ENCODE data around the gene KIFBP.
"Not testable (repeated sequence)": the region's sequence is repeated elsewhere in the genome, so short reads cannot be mapped to it uniquely, and the experiment has no call there.

KIFBP gene

DNA sequence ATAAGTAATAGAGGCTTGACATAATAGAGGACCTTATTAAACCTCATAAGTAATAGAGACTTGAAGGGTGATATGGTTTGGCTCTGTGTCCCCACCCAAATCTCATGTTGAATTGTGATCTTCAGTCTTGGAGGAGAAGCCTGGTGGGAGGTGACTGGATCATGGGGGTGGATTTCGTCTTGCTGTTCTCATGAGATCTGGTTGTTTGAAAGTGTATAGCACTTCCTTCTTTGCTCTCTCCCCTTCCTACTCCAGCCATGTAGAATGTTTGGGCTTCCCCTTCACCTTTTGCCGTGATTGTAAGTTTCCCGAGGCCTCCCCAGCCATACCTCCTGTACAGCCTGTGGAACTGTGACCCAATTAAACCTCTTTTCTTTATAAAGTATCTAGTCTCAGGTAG, 8.6 kb downstream of the KIFBP start:
- no peak for DNase-seq (ENCODE audit: low spot score)

DNA sequence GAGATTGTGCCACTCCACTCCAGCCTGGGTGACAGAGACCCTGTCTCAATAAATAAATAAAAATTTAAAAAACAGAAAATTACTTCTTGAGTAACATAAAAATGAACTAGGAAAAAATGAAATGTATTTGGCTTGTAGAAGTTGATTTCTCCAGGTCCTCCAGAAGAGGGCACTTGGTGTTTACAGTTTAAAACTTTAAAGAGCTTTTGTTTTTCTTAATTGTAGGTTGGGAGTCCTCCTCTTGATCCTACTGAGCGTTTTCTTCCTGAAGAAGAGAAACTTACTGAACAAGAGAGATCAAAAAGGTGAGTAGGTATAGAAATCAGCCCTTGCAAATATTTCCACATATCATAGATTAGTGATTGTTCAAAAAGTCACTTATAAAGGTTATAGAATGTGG, 16.2 kb downstream of the KIFBP start:
- no peak for DNase-seq (ENCODE audit: low spot score)

DNA sequence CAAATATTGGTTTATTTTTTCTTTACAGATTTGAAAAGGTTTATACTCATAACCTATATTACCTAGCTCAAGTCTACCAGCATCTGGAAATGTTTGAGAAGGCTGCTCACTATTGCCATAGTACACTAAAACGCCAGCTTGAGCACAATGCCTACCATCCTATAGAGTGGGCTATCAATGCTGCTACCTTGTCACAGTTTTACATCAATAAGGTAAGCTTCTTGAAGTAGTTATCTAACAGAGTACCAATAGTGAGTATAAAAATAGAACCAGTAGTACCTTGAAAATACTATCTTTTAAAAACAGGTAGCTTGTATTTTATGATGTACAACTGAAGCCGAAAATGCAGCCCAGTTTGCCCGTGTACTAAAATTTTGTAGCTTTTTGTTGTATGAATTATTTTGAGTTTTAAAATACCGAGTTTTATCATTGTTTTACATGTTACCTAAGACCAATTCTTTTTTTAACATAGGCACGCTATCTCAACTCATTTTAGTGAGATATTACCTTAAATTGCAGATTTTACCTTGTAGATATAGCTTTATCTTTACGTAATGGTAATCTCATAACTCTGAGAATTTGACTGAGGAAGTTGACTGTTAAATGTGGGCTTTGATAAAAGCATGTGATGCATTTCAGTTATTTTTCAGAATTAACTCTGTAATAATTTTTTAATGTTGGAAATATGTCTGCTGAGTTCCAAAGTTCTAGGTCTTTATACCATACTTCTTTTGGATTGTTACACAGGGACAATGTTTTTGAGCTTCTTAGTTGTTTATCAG, 17.3 kb downstream of the KIFBP start:
- no peak for DNase-seq (ENCODE audit: low spot score)

DNA sequence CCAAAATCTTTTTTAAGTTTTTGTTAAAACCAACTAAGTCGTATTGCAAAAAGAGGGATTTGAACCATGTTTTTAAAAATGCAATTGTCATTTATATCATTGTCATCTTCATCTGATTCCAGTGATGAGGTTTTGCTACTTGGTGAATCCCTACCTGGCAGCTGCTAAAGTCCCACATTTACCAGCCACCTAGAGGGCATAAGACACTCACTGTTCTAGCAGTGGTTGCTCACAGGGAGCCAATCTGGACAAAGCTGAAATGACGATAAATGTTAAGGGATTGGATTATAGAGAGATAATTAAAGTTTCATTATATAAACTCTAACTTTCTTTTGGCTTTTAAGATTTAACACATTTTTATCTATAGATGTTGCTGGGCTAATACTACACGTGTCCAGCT, 18.7 kb downstream of the KIFBP start:
- DNase-seq (ENCODE audit: low spot score): no peak

DNA sequence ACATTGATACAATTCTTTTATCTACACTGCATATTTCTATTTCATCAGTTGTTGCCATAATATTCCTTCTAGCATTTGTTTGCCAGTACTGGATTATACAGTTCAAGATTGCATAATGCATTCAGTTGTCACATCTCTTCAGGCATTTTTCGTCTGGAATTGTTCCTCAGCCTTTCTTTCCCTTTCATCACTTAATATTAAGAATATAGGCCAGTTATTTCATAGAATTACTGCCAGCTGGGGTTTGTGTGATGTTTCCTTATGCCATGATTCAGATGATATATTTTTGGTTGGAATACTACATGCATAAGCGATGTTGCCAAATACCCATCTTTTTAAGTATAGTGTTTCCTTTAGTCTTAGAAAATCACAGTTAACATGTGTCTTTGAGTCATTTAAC, 20.8 kb downstream of the KIFBP start:
- DNase-seq (ENCODE audit: low spot score): no peak

DNA sequence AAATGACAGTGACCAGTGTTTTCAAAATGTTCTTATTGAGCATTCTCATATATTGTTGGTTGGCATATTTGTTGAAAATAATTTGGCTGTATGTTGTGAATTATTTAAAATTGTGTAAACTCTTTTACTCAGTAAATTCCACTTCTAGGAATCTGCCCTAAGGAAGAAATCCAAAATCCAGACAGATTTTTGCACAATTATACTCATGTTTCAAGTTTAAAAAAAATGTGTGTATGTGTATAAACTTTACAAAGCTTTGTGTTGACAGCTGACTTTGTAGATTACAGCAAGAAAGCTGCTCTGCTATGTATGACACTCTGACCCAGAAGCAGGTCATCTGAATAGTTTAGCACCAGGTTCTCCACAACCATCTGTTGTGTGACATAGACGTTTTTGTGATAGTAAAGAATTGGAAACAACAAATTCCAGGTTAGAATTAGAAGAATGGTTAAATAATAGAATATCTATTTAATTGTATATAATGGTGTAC, 21.6 kb downstream of the KIFBP start:
- DNase-seq (ENCODE audit: low spot score): no peak

DNA sequence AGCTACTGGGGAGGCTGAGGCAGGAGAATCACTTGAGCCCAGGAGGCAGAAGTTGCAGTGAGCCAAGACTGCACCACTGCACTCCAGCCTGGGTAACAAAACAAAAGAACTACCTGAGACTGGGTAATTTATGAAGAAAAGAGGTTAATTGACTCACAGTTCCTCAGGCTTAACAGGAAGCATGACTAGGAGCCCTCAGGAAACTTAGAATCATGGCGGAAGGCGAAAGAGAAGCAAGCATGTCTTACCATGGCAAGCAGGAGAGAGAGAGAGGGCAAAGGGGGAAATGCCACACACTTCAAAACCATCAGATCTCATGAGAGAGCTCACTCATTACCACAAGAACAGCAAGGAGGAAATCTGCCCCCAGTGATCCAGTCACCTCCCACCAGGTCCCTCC, 24.2 kb downstream of the KIFBP start:
- DNase-seq (ENCODE audit: low spot score): not testable (repeated sequence)

DNA sequence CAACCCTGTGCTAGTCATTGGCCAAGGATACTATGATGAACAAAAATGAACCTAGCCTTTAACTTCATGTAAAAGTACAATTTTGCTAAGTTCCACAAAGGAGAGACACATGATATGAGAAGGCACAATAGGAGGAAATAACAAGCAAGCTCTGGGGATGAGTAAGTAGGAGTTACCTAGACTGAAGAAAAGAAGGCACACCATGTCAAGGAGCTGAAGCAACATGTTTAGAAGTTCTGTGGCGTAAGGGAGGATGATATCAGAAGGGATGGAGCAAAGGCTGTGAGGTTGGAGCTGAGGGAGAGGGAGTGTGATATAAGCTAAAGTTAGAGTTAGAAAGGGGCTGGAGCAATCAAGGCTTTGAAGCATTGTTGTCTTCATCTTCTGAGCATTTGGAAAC, 25.6 kb downstream of the KIFBP start:
- no peak for DNase-seq (ENCODE audit: low spot score)

DNA sequence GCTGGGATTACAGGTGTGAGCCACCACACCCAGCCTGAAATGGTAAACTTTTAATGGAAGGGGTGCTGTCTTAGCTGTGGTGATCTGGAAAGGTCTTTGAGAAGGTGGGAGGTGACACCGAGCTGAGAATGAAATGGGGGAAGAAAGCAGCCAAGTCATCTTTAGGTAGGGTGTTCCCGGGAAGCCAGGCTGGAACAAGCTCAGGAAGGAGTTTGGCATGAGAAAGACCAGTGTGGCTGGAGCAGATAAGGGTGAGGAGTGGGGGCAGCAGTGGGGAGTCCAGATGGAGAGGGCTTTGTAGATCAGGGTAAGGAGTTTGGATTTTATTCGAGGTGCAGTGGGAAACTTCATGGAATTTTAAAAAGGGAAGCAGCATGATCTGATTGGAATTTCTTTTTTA, 30.0 kb downstream of the KIFBP start:
- DNase-seq (ENCODE audit: low spot score): no peak

DNA sequence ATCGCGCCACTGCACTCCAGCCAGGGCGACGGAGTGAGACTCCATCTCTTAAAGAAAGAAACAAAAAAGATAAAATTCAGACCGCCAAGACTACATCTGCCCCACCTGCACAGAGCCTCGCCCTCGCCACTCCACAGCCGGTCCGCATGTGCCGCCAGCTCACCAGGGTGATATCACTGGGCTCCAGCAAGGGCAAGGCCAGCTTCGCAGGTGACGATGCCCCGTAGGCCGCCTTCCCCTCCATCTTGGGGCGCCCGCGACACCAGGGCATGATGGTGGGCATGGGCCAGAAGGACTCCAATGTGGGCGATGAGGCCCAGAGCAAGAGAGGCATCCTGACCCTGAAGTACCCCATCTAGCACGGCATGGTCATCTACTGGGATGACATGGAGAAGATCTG, 34.0 kb downstream of the KIFBP start:
- DNase-seq (ENCODE audit: low spot score): no peak

DNA sequence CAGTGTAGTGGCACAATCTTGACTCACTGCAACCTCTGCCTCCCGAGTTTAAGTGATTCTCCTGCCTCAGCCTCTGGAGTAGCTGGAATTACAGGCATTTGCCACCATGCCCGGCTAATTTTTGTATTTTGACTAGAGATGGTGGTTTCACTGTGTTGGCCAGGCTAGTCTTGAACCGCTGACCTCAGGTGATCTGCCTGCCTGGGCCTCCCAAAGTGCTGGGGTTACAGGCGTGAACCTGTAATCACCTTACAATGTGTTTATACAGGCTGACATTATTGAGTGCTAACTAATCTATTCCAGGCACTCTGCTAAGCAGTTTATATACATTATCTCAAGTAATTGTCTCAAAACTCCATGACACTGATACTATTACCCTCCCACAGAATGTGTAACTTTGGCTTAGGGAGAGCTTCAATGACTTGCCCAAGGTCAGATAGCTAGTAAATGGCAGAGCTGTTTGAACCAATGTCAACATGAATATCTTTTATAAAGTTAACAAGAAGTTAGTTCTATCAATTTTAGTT, 36.8 kb downstream of the KIFBP start:
- DNase-seq (ENCODE audit: low spot score): no peak

DNA sequence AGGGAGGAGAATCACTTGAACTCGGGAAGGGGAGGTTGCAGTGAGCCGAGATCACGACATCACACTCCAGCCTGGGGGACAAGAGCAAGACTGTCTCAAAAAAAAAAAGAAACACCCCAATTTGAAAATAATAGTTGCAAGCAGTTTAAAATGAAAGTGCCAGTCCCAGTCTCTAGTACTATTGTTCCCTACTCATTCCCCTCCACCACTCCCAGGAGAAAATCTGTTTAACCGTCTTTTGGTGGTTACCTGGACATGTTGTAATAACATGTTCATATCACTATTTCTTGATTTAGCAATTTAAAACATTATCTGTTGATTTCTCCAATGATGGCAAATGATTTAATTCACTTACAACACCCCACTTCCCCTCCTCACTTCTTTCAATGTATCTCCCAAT, 44.7 kb downstream of the KIFBP start:
- DNase-seq (ENCODE audit: low spot score): no peak

DNA sequence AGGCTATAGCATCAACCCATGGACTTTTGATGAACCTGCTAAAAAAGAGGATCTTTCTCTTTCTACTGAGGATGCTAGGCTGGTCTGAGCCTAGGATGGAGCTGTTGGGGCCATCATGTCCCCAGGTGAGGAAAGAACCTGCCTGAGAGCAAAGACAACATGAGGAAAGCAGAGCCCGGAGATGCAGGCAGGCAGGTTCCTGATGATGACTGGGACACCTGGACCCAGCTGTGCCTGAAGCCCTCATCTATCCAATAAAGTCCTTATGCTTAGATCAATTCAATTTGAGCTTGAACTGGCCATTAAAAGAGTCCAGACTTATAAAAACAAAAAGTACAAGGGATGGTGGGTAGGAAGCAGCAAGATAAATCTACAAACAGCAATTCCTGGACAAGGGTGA, 48.9 kb downstream of the KIFBP start:
- no peak for DNase-seq (ENCODE audit: low spot score)

DNA sequence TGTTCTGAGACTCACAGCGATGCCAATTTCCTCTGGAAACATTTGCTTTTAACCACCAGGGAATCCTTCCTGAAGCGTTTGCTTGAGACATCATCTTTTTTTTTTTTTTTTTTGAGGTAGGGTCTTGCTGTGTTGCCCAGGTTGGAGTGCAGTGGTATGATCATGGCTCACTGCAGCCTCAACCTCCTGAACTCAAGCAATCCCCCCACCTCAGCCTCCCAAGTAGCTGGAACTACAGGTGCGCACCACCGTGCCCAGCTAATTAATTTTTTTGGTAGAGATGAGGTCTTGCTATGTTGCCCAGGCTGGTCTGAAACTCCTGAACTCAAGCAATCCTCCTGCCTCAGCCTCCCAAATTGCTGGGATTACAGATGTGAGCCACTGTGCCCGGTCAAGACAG, 52.3 kb downstream of the KIFBP start:
- DNase-seq (ENCODE audit: low spot score): not testable (repeated sequence)

DNA sequence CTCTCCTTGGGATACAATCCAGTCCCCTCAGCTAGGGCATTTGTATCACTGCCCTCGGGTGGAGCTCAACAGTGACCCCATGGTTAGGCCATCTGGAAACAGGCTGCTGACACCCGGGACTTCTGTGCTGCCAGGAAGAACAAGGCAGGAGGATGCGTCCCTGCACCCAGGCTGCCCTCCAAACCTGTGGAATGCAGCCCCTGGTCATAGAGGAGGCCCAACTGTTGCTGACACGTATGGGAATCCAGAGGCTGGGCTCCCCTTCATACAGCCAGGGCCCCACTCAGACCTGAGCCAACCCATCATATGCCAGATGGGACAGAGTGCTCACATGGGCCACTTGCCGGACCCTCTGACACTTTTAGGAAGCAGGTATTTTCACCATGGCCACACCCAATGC, 53.8 kb downstream of the KIFBP start:
- no peak for DNase-seq (ENCODE audit: low spot score)

DNA sequence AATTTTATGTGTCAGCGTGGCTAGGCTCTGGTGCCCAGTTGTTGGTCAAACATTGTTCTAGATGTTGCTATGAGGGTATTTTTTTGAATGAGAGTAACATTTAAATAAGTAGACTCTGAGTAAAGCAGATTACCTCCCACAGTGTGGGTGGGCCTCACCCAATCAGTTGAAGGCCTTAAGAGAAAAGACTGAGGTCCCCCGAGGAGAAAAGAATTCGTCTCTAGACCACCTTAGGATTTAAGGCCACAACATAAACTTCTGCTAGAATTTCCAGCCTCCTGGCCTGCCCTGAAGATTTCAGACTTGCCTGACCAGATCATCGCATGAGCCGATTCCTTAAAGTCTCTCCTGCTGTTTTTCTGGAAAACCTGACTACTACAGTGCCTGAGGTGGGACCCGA, 54.2 kb downstream of the KIFBP start:
- DNase-seq (ENCODE audit: low spot score): no peak

DNA sequence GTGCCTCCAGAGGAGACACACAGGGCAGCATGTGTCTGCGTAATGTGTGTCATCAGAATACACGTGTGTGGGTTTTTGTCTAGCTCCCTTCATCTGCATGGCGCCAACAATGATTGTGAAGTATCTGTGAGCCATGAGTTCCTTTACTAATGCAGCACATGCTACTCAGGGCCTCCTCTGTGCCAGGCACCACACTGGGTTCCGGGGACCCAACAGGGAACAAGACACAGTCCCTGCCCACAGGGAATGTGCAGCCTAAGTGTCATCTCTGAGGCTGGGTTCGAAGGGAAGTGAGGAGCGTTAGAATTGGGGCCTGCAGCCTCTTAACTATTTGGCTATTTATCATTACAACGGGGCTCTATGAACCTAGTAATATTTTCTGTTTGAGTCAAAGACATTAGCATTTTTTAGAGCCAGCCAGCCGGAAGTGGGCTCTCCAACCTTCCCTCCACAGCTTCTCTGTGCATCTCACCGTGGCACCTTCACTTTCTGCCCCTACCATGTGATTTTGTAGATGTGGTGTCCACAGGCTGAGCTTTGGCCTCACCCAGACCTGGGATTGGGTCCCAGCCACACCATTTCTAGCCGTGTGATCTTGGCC, 55.4 kb downstream of the KIFBP start:
- DNase-seq (ENCODE audit: low spot score): no peak

DNA sequence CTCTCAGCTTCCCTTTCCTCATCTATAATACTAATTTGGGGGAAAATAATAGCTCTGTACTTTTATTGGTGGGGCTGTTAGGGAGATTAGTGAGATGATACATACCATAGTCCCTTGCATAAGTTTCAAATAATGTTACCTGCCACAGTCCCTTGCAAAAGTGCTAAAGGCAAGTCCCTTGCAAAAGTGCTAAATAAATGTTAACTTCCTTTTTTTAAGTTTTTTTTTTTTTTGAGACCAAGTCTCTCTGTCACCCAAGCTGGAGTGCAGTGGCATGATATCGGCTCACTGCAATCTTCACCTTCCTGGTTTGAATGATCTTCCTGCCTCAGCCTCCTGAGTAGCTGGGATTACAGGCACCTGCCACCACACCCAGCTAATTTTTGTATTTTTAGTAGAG, 55.9 kb downstream of the KIFBP start:
- DNase-seq (ENCODE audit: low spot score): no peak

DNA sequence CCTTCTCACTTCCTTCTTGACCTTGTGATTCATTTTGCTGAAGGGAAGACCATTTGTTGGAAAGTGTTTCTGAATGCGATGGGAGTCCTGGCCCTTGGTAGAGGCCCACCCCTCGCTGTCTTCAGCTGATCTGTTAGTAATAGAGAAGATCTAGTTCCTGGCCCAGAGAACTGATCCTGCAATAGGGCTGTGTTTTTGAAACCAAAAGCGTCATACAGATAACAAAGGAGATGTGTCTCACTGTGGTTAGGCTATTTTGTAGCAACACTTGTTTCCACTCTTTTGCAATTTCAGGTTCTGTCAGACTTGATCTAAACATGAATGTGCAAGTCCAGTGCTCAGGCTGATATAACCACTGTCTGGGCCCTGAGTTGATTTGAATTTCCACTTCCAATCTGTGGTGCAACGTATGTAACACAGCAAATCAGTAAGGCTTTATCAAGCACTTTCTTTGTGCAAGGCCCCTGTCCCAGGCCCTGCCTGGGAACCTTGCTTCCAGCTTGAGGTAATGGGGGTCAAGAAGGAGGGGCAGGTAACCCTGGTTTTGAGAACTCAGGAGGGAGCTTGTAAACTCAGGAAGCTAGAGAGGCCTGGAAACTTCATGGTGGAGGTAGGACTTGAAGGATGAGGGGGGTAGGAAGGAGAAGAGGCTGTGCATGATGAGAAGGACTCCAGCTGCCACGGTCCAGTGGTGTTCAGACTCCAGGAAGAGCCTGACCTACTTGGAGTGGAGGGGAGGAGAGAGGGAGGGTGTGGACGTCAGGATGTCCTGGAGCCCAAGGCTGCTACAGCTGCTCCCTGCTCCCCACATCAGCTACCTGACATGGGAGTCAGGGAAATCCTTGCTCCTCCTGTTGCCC, 57.1 kb downstream of the KIFBP start:
- peak; percentile 28 for DNase-seq (ENCODE audit: low spot score)

DNA sequence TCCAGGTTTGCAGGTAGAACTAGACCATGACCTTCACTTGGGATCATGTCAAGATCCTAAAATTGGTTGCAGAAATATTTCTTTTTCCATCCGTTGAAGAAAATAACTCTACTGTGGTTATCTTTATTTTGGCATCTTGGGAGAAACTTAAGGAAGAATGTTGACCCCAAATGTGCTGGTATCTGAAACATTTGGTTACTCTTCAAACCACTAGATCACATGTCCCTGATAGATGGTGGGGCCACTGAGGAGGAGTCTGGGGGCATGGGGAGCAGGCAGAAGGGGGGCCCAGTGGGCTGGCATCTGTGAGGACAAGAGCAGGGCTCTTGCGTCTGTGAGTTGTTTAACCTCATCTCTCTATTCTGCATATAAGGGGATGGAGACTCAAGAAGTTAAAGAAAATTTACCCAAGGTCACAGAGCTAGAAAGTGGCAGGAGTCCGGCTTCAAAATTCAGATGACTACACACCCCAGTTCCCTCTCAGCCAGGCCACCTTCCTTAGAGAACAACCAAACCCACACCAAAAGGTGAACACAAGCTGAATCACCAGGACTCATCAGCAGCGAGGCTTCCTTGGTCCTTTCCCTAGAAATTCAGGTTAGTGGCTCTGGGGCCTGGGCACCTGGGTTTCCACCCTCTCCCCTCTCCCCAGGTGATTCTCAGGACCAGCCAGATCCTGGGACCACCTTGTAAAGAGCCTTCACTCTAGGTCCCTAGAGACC, 58.7 kb downstream of the KIFBP start:
- DNase-seq (ENCODE audit: low spot score): no peak

DNA sequence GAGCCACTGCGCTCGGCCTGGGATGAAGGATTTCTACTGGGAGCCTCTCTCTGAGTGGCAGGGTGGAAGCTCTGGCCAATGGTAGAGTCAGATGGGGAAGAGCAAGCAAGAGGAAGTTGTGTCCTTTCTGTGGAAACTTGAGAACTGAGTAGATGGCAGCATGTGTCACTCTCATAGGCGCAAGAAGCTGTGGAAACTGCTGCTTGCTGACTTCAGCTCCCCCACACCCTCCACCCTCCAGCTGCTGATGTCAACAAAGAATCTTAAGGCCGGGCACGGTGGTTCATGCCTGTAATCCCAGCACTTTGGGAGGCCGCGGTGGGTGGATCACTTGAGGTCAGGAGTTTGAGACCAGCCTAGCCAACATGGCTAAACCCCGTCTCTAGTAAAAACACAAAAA, 59.5 kb downstream of the KIFBP start:
- peak; percentile 72 for DNase-seq (ENCODE audit: low spot score)

DNA sequence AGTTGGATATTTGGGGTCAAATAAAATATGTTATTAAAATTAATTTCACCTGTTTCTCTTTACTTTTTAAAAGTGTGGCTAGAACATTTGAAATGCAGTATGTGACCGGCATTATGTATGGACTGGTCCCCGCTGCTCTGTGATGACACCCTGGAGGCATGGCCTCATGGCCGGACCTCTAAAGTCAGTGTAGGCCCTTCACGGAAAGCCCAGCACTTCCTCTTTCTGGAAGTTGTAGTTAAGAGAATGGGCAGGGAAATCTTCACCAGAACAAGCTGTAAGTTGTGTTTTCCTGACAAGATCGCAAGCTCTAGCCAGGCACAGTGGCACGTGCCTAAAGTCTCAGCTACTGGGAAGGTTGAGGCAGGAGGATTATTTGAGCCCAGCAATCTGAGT, 61.0 kb downstream of the KIFBP start:
- peak; percentile 31 for DNase-seq (ENCODE audit: low spot score)

Measured in Ammon's horn (tissue), 1 donor.